Colon (tissue), 2 donors: ENCODE measurements around the gene FBXO47.
"Not testable (repeated sequence)": the region's sequence is repeated elsewhere in the genome, so short reads cannot be mapped to it uniquely, and the experiment has no call there.

Experiments
- FAIRE-seq: peaks from 2 replicates; lab custom pipeline; 2012; peaks lifted over from hg19 to GRCh38; lab: Jason Lieb, UNC
- donor health status: control.
- donor health status: control.

The FBXO47 gene

GRCh38 chr17:38921756-38922411 lies 45.3 kb downstream of the FBXO47 start:
- no peak for FAIRE-seq

- FAIRE-seq, result no peak
Measured at GRCh38 chr17:38920374-38921291, 46.6 kb downstream of the FBXO47 start.

GRCh38 chr17:38919316-38920078 lies 47.7 kb downstream of the FBXO47 start:
- FAIRE-seq, result no peak

- no peak for FAIRE-seq
Measured at GRCh38 chr17:38918916-38919315, 48.3 kb downstream of the FBXO47 start.

GRCh38 chr17:38918129-38918913 lies 48.9 kb downstream of the FBXO47 start:
- FAIRE-seq, result no peak

- no peak for FAIRE-seq
Measured at GRCh38 chr17:38917259-38917658, 49.9 kb downstream of the FBXO47 start.

GRCh38 chr17:38916771-38917170 lies 50.4 kb downstream of the FBXO47 start:
- FAIRE-seq, result no peak

- FAIRE-seq, result no peak
Measured at GRCh38 chr17:38915639-38915995, 51.6 kb downstream of the FBXO47 start.

GRCh38 chr17:38914741-38915638 lies 52.2 kb downstream of the FBXO47 start:
- FAIRE-seq, result no peak

- FAIRE-seq, result no peak
Measured at GRCh38 chr17:38912221-38912813, 54.9 kb downstream of the FBXO47 start.

- not testable (repeated sequence) for FAIRE-seq
Measured at GRCh38 chr17:38911731-38912081, 55.5 kb downstream of the FBXO47 start.

- no peak for FAIRE-seq
Measured at GRCh38 chr17:38911081-38911730, 56.0 kb downstream of the FBXO47 start.

- no peak for FAIRE-seq
Measured at GRCh38 chr17:38910325-38910724, 56.9 kb downstream of the FBXO47 start.

GRCh38 chr17:38908676-38909181 lies 58.5 kb downstream of the FBXO47 start:
- FAIRE-seq, result no peak

- FAIRE-seq, result no peak
Measured at GRCh38 chr17:38907930-38908675, 59.1 kb downstream of the FBXO47 start.

- FAIRE-seq, result no peak
Measured at GRCh38 chr17:38906460-38907228, 60.6 kb downstream of the FBXO47 start.

- no peak for FAIRE-seq
Measured at GRCh38 chr17:38905375-38905774, 61.8 kb downstream of the FBXO47 start.

GRCh38 chr17:38904892-38905291 lies 62.3 kb downstream of the FBXO47 start:
- FAIRE-seq, result no peak
